HEK293 (cell line): ENCODE results near the gene SOX9.

ENCODE experiments used
- TF ChIP-seq, protein P1 (sequence below): fragments of 450-650 bp; formaldehyde crosslinking; IDR thresholded peaks from 2 replicates; pipeline ENCODE4 v1.5.1; 2016; ENCODE audit warnings: missing biosample characterization, missing genetic modification characterization
- TF ChIP-seq, protein P2 (sequence below): fragments of 450-650 bp; formaldehyde crosslinking; IDR thresholded peaks from 2 replicates; pipeline ENCODE4 v1.5.1; 2016; ENCODE audit warnings: missing biosample characterization, missing genetic modification characterization

DNA sequence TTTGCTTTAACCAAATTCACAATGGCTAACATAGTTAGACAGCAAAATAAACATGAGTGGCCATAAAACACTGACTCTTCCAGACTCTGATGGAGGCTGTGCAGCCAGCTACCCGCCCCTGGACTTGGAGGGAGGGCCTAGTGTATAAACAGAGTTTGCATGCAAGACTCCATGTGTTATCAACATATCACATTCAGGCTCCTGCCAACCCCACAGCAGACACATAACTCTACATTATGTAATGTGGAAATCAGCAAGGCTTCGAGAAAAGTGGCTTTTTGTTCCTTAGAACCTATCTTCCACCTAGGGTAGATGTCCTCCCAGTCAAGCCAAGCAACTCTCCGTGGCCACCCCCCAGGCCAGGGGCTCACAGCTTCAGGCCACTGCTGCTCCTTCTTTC is 19.3 kb upstream of the SOX9 start:
- TF ChIP-seq, protein P1, sequence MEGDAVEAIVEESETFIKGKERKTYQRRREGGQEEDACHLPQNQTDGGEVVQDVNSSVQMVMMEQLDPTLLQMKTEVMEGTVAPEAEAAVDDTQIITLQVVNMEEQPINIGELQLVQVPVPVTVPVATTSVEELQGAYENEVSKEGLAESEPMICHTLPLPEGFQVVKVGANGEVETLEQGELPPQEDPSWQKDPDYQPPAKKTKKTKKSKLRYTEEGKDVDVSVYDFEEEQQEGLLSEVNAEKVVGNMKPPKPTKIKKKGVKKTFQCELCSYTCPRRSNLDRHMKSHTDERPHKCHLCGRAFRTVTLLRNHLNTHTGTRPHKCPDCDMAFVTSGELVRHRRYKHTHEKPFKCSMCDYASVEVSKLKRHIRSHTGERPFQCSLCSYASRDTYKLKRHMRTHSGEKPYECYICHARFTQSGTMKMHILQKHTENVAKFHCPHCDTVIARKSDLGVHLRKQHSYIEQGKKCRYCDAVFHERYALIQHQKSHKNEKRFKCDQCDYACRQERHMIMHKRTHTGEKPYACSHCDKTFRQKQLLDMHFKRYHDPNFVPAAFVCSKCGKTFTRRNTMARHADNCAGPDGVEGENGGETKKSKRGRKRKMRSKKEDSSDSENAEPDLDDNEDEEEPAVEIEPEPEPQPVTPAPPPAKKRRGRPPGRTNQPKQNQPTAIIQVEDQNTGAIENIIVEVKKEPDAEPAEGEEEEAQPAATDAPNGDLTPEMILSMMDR (tag by site-specific recombination): no peak
- TF ChIP-seq, protein P2, sequence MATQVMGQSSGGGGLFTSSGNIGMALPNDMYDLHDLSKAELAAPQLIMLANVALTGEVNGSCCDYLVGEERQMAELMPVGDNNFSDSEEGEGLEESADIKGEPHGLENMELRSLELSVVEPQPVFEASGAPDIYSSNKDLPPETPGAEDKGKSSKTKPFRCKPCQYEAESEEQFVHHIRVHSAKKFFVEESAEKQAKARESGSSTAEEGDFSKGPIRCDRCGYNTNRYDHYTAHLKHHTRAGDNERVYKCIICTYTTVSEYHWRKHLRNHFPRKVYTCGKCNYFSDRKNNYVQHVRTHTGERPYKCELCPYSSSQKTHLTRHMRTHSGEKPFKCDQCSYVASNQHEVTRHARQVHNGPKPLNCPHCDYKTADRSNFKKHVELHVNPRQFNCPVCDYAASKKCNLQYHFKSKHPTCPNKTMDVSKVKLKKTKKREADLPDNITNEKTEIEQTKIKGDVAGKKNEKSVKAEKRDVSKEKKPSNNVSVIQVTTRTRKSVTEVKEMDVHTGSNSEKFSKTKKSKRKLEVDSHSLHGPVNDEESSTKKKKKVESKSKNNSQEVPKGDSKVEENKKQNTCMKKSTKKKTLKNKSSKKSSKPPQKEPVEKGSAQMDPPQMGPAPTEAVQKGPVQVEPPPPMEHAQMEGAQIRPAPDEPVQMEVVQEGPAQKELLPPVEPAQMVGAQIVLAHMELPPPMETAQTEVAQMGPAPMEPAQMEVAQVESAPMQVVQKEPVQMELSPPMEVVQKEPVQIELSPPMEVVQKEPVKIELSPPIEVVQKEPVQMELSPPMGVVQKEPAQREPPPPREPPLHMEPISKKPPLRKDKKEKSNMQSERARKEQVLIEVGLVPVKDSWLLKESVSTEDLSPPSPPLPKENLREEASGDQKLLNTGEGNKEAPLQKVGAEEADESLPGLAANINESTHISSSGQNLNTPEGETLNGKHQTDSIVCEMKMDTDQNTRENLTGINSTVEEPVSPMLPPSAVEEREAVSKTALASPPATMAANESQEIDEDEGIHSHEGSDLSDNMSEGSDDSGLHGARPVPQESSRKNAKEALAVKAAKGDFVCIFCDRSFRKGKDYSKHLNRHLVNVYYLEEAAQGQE (tag by site-specific recombination): no peak
